MG63 (cell line): ENCODE results near the gene MPHOSPH8. TPM values are rescaled to one million over a fixed set of nuclear protein-coding genes. Genes with fewer than 3 reads are reported as not detected.
"Not testable (repeated sequence)": the region's sequence is repeated elsewhere in the genome, so short reads cannot be mapped to it uniquely, and the experiment has no call there.

Experiments used
- DNase-seq: peaks from one replicate; pipeline ENCODE4 v3.0.0-alpha.2; 2020
- H3K27me3 ChIP-seq: fragments of 250-450 bp; sonication (Bioruptor Pico); 2 replicates; pipeline ENCODE4 v1.5.1; 2020; ENCODE audit warnings: mild to moderate bottlenecking, moderate library complexity
- H3K36me3 ChIP-seq: fragments of 250-450 bp; sonication (Bioruptor Pico); 2 replicates; pipeline ENCODE4 v1.5.1; 2020; ENCODE audit warnings: mild to moderate bottlenecking, moderate library complexity
- H3K4me3 ChIP-seq: fragments of 250-450 bp; sonication (Bioruptor Pico); 2 replicates; pipeline ENCODE4 v1.5.1; 2020; ENCODE audit warnings: mild to moderate bottlenecking, moderate library complexity
- H3K9me3 ChIP-seq: fragments of 250-450 bp; sonication (Bioruptor Pico); 2 replicates; pipeline ENCODE4 v1.5.1; 2020; ENCODE audit warnings: mild to moderate bottlenecking, moderate library complexity
- total RNA-seq: library from RNA; depleted of rRNA; stranded (reverse); fragments of >200 nt; shearing (Covaris generic); gene quantifications from 2 replicates; pipeline ENCODE4 v1.2.3, GENCODE V29; 2014; ENCODE audit warnings: low replicate concordance

MPHOSPH8 gene
- total RNA-seq, 1 experiment from 2014 or later: 6.3 TPM

GRCh38 chr13:19607523-19608078, 25.9 kb upstream of the MPHOSPH8 start:
- H3K27me3 ChIP-seq: no peaks in the 10 kb centered on the region
- H3K36me3 ChIP-seq: peaks cover 50% of the 10 kb centered on the region
- no peak overlapping the region for H3K4me3 ChIP-seq
- peaks cover 2% of the 10 kb centered on the region; the same call in 1 of the 2 replicates for H3K9me3 ChIP-seq
- no peak for DNase-seq

DNA sequence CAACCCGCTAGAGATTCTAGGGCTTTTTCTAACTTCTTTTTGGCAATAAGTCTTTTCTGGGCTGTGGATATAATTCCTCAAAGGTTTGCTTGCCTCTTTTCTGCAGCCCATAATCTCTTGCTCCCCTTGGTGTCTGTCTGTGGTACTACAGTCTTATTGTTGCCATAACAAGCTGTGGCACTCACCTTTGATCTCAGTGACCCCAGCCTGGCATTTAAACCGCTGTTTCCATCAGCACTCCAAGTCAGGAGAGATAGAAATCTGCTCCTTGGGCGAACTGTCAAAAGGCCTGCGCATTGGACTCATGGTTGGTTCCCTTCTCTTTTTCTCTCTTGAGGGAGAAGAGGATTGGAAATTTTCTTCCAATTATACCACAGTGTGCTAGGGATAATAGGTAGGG, 14.5 kb upstream of the MPHOSPH8 start:
- Histone ChIP-seq H3K27me3 (no peaks in the 10 kb centered on the region), H3K36me3 (peaks cover 4% of the 10 kb centered on the region; the same call in 1 of the 2 replicates), H3K4me3 (no peak overlapping the region), H3K9me3 (0 out of 2 replicates have a peak, but pooled peaks cover 6% of the 10 kb centered on the region)
- DNase-seq: no peak

DNA sequence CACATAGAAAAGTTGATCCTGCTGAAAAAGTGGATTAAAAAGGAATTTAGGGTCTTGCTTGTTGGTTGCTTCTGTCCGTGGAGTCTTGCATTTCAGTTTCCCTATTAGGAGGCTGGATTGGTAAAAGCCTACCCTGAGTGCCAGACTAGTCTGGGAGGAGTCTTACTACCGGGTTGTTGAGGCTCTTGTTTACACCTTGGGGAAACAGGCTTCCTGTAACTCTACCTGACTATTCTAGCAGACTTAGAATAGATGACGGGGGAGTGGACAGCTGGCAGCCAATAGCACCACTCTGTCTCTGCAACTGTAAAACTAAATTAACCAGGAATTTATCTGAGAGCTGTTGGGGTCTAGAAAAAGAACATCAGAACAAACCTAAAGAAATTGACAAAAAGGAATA, 11.3 kb upstream of the MPHOSPH8 start:
- no peak for DNase-seq
- Histone ChIP-seq H3K27me3 (no peaks in the 10 kb centered on the region), H3K36me3 (peaks cover 4% of the 10 kb centered on the region; the same call in 1 of the 2 replicates), H3K4me3 (no peak overlapping the region), H3K9me3 (0 out of 2 replicates have a peak, but pooled peaks cover 6% of the 10 kb centered on the region)

DNA sequence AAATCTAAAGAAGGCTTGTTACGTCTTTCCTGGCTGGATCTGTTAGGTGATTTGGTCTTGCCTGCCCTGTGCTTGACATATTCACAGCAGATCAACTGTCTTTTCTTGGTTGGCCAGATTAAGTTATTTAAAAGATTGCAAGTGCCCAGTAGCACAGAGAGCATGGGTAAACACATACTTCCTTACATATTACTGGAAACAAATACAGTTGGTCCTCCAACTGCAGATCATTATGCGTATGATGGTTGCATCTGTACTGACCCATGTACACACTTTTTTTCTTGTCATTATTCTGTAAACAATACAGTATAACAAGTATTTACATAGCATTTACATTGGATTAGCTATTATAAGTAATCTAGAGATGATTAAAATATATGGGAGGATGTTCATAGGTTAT, 9.2 kb upstream of the MPHOSPH8 start:
- no peaks in the 10 kb centered on the region for H3K27me3 ChIP-seq
- peaks cover 7% of the 10 kb centered on the region; the same call in 1 of the 2 replicates for H3K36me3 ChIP-seq
- H3K4me3 ChIP-seq: no peak overlapping the region
- H3K9me3 ChIP-seq: no peaks in the 10 kb centered on the region
- DNase-seq: no peak

GRCh38 chr13:19632915-19633478, 462 bp upstream of the MPHOSPH8 start:
- Histone ChIP-seq H3K27me3 (no peaks in the 10 kb centered on the region), H3K4me3 (peak overlapping the region; percentile 77), H3K9me3 (no peaks in the 10 kb centered on the region), H3K36me3 (peaks cover 29% of the 10 kb centered on the region)
- DNase-seq: no peak

GRCh38 chr13:19634256-19634740, 839 bp downstream of the MPHOSPH8 start:
- H3K36me3 ChIP-seq: peaks cover 25% of the 10 kb centered on the region
- no peaks in the 10 kb centered on the region for H3K27me3 ChIP-seq
- peak overlapping the region; percentile 77 for H3K4me3 ChIP-seq
- no peaks in the 10 kb centered on the region for H3K9me3 ChIP-seq
- no peak for DNase-seq

GRCh38 chr13:19635926-19636325, 2.5 kb downstream of the MPHOSPH8 start:
- not testable (repeated sequence) for H3K36me3 ChIP-seq, H3K4me3 ChIP-seq

DNA sequence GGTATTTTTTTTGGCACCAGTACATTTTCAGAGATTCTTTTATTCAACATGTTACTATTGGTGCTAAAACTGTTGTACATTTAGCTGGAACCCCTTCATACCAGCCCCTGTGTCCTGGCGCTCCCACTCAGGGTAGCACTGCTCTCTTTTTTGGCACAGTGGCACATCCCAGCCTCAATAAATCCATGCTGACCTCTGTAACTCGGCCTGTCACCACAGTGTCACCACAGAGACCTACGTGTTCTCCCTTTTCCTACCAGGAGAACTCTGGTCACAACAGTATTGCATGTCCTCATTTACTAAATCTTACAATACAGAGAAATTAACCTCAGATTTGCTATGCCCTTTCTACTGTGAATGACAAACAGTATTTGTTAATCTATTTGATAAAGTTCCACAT, 10.2 kb downstream of the MPHOSPH8 start:
- no peaks in the 10 kb centered on the region for H3K9me3 ChIP-seq
- H3K27me3 ChIP-seq: no peaks in the 10 kb centered on the region
- no peak overlapping the region for H3K4me3 ChIP-seq
- peaks cover 44% of the 10 kb centered on the region for H3K36me3 ChIP-seq
- DNase-seq: no peak

More at GRCh38 chr13:19635926-19636325, 2.5 kb downstream of the MPHOSPH8 start:
- not testable (repeated sequence) for H3K27me3 ChIP-seq, H3K9me3 ChIP-seq, DNase-seq

DNA sequence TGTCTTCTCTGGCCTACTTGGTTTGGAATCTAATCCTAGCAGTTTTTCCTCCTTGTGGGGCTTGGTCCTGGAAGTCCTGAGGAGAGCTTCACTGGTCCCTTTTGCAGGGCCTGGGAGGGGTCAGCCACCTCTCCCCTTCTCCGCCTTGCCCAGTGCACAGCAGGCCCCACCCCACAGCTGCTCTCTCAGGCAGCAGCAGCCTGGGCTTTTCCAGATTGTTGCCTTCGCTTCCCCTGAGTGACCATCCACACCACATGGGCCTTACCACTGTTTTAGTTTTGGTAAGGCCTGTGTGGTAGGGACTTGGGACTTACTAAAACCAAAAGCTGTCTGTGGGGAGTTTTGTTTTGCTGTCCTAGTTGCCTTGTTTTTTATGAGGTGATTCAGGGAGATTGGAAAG, 11.5 kb downstream of the MPHOSPH8 start:
- no peaks in the 10 kb centered on the region for H3K9me3 ChIP-seq
- H3K27me3 ChIP-seq: no peaks in the 10 kb centered on the region
- H3K36me3 ChIP-seq: peaks cover 51% of the 10 kb centered on the region
- no peak overlapping the region for H3K4me3 ChIP-seq
- DNase-seq: no peak

DNA sequence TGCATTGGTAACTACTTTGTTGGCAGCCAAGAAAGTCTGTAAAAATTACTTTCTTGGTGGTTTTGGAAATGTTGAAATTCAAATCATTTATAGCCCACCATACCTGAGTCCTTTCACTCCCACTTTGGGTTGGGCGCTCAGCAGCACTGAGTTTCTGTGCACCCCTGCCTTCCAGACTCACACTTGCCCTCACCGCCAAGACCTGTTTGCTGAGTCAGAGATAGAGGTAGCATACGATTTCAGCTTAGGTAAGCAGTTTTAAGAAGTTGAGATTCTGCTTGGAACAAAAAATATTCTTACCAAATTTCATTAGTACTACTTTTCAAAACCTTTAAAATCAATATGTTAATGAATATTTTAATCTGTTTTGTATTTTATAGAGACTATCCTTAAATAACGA, 12.6 kb downstream of the MPHOSPH8 start:
- no peaks in the 10 kb centered on the region for H3K9me3 ChIP-seq
- H3K4me3 ChIP-seq: no peak overlapping the region
- DNase-seq: no peak
- no peaks in the 10 kb centered on the region for H3K27me3 ChIP-seq
- H3K36me3 ChIP-seq: peaks cover 62% of the 10 kb centered on the region

GRCh38 chr13:19650742-19651141, 17.3 kb downstream of the MPHOSPH8 start:
- Histone ChIP-seq H3K27me3 (no peaks in the 10 kb centered on the region), H3K36me3 (peaks cover 38% of the 10 kb centered on the region), H3K4me3 (no peak overlapping the region), H3K9me3 (no peaks in the 10 kb centered on the region)
- DNase-seq: no peak

GRCh38 chr13:19657872-19658591, 24.6 kb downstream of the MPHOSPH8 start:
- Histone ChIP-seq H3K27me3 (no peaks in the 10 kb centered on the region), H3K9me3 (no peaks in the 10 kb centered on the region), H3K36me3 (peaks cover 29% of the 10 kb centered on the region), H3K4me3 (no peak overlapping the region)
- no peak for DNase-seq

GRCh38 chr13:19658831-19659230, 25.4 kb downstream of the MPHOSPH8 start:
- no peak for DNase-seq
- H3K4me3 ChIP-seq: no peak overlapping the region
- no peaks in the 10 kb centered on the region for H3K9me3 ChIP-seq
- peaks cover 28% of the 10 kb centered on the region for H3K36me3 ChIP-seq
- no peaks in the 10 kb centered on the region for H3K27me3 ChIP-seq

DNA sequence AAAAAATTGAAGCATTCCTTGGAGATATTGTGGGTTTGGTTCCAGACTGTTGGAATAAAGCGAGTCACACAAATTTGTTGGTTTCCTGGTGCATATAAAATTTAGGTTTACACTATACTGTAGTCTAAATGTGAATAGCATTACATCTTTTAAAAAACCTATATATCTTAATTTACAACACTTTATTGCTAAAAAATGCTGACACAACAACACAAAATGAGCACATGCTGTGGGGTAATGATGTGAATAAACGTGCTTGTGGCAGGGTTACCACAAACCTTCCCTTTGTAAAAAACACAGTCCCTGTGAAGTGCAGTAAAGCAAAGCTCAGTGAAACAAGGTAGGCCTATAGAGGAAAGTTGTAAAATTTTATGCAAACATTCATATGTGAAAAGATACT, 27.7 kb downstream of the MPHOSPH8 start:
- peaks cover 32% of the 10 kb centered on the region for H3K36me3 ChIP-seq
- H3K9me3 ChIP-seq: no peaks in the 10 kb centered on the region
- no peaks in the 10 kb centered on the region for H3K27me3 ChIP-seq
- DNase-seq: no peak
- H3K4me3 ChIP-seq: no peak overlapping the region

DNA sequence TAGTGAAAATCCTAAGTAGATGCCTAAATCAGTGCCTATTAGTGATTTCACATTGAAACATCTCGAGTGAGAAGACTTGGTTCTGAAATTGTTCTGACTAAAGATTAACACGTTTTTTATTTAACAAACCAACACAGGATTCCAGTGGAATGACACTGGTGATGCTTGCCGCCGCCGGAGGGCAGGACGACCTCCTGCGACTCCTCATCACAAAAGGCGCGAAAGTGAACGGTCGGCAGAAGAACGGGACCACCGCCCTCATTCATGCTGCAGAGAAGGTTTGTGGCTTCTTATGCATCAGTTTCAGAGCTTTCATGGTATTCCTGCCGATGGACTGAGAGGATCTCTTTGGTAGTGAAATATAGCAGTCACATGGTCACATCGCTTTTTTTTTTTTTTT, 28.1 kb downstream of the MPHOSPH8 start:
- peaks cover 35% of the 10 kb centered on the region for H3K36me3 ChIP-seq

DNA sequence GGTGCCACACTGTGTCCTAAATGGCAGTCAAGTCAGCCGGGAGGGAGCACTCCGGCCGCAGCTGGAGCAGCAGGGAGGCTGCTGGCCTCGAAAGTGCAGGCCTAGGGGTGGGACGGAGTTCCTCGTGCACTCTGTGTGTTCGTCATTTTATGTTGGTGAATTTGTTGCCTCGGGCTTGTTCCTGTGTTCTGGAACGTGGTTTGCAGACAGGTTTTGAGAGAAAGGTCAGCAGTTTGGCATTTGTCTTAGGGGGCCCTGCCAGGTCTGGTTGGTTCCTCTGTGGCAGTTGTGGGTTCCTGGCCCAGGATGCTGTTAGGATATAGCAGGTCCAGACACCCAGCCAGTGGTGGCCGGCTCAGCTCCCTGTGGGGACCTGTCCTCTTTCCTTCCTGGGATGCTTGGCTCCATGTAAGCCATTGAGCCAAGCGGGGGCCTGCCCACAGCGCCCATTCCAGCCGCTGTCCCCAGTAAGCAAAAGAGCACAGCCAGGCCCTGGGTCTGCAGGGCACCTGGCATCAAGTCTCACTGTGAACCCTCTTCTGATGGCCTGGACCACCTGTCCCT, 30.0 kb downstream of the MPHOSPH8 start:
- no peak for DNase-seq
- Histone ChIP-seq H3K9me3 (no peaks in the 10 kb centered on the region), H3K36me3 (peaks cover 46% of the 10 kb centered on the region), H3K27me3 (no peaks in the 10 kb centered on the region), H3K4me3 (no peak overlapping the region)

More for the DNA sequence above, 28.1 kb downstream of the MPHOSPH8 start:
- H3K9me3 ChIP-seq: no peaks in the 10 kb centered on the region
- no peaks in the 10 kb centered on the region for H3K27me3 ChIP-seq
- no peak overlapping the region for H3K4me3 ChIP-seq
- DNase-seq: no peak

DNA sequence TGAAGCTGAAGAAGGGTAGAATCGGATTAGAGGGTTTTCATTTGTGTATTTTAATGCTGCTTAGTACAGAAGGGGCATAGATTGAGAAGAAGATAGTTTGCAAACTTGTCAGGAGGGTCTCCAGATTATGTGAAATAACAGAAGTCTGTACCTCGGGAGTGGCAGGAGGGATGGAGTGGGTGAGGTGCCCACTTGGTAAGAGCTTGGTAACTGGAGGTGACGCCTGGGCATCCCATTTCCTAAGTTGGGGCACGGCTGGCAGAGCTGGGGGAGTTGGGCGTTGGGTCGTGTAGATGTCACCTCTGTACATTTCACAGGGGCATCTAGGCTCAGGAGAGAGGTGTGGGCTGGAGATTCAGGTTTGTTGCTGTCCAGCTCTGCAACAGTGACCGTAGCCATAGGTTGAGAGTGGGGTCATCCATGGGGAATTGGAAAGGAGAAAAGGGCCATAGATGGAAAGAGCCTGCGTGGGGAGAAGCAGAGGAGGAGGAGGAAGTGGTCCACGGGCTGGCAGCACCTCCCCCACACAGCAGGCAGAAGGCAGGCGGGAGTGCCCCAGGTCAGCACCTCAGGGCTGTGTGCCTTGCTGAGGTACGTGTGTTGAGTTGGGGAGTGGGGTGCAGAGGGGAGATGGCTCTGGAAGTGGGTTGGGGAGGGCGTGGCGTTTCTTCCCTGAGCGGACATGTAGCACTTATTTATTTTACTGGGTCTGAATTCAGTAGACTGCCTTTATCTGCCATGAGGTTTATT, 31.2 kb downstream of the MPHOSPH8 start:
- no peaks in the 10 kb centered on the region for H3K9me3 ChIP-seq
- DNase-seq: no peak
- no peaks in the 10 kb centered on the region for H3K27me3 ChIP-seq
- H3K4me3 ChIP-seq: no peak overlapping the region
- H3K36me3 ChIP-seq: peaks cover 49% of the 10 kb centered on the region
